ENCODE results near the gene PIBF1. TPM values are rescaled to one million over a fixed set of nuclear protein-coding genes. Genes with fewer than 3 reads are reported as not detected.
"Not testable (repeated sequence)": the region's sequence is repeated elsewhere in the genome, so short reads cannot be mapped to it uniquely, and the experiment has no call there.

The PIBF1 gene
- total RNA-seq, 1 donor from 2014 or later: 32.7 TPM

DNA sequence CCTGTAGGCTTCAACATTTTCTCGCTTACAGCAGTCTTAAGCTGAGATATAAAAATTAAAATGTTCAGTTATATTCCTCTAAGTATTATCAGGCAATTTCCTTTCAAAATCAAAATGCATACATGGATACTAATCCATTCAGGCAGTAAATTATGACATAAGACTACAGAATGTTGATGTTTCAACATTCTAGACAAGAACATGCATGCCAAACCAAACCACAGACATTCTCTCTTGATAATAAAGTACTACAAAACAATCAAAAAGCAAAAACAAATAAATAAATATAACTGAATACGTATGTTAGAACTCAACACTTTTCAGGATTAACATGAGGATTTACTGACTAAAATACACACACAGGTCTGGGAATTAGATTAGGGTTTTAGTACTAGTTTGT is 7.9 kb upstream of the PIBF1 start:
- Mint-ChIP-seq H3K27me3 (no peaks in the 10 kb centered on the region), H3K4me1 (peaks cover 7% of the 10 kb centered on the region), H3K36me3 (ENCODE audit: low read depth) (peaks cover 80% of the 10 kb centered on the region), H3K9me3 (no peaks in the 10 kb centered on the region), H3K27ac (no peak overlapping the region), H3K4me3 (no peak overlapping the region)
- intact Hi-C loops (cut with micrococcal nuclease): loop anchor here (2.0 kb wide), 1 partner anchor 13 kb away; no protein-coding TSS in a partner anchor
- ATAC-seq (ENCODE audit: low read depth): no peak
- TF ChIP-seq, protein P1, sequence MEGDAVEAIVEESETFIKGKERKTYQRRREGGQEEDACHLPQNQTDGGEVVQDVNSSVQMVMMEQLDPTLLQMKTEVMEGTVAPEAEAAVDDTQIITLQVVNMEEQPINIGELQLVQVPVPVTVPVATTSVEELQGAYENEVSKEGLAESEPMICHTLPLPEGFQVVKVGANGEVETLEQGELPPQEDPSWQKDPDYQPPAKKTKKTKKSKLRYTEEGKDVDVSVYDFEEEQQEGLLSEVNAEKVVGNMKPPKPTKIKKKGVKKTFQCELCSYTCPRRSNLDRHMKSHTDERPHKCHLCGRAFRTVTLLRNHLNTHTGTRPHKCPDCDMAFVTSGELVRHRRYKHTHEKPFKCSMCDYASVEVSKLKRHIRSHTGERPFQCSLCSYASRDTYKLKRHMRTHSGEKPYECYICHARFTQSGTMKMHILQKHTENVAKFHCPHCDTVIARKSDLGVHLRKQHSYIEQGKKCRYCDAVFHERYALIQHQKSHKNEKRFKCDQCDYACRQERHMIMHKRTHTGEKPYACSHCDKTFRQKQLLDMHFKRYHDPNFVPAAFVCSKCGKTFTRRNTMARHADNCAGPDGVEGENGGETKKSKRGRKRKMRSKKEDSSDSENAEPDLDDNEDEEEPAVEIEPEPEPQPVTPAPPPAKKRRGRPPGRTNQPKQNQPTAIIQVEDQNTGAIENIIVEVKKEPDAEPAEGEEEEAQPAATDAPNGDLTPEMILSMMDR (IDR thresholded peaks at IDR 0.05): no peak
- POLR2A ChIA-PET: no interaction called here
- DNase-seq: no peak
- CTCF ChIA-PET: no interaction called here

- ATAC-seq (ENCODE audit: low read depth) (no peak), DNase-seq (no peak)
- Mint-ChIP-seq H3K27ac (peak overlapping the region; percentile 98), H3K36me3 (ENCODE audit: low read depth) (peaks cover 48% of the 10 kb centered on the region), H3K27me3 (no peaks in the 10 kb centered on the region), H3K4me1 (peaks cover 48% of the 10 kb centered on the region), H3K9me3 (no peaks in the 10 kb centered on the region), H3K4me3 (peak overlapping the region; percentile 99)
- TF ChIP-seq, protein P1 (IDR thresholded peaks at IDR 0.05): no peak
- ChIA-PET POLR2A (no interaction called here), CTCF (no interaction called here)
- intact Hi-C loops (cut with micrococcal nuclease): loop anchor here (1.0 to 5.0 kb wide), 3 partner anchors 276 to 1505 kb away; no protein-coding TSS in a partner anchor
Observed at GRCh38 chr13:72782717-72783116, 784 bp downstream of the PIBF1 start.

- H3K4me3 Mint-ChIP-seq; CTCF ChIA-PET; POLR2A ChIA-PET; DNase-seq; H3K9me3 Mint-ChIP-seq; H3K27me3 Mint-ChIP-seq; ATAC-seq (ENCODE audit: low read depth); H3K27ac Mint-ChIP-seq: not testable (repeated sequence)
- intact Hi-C loops (cut with micrococcal nuclease): loop anchor here (5.0 kb wide), 2 partner anchors 1353 to 1503 kb away; no protein-coding TSS in a partner anchor
- Mint-ChIP-seq H3K36me3 (ENCODE audit: low read depth) (peaks cover 36% of the 10 kb centered on the region), H3K4me1 (peaks cover 41% of the 10 kb centered on the region)
Observed at GRCh38 chr13:72784679-72785078, 2.7 kb downstream of the PIBF1 start.

- ChIA-PET CTCF (interaction anchor here (1.8 kb wide), 1 partner anchor 19 kb away, joined by 7 read pairs; no protein-coding TSS in a partner anchor), POLR2A (no interaction called here)
- Mint-ChIP-seq H3K27me3 (no peaks in the 10 kb centered on the region), H3K9me3 (no peaks in the 10 kb centered on the region), H3K4me1 (peaks cover 7% of the 10 kb centered on the region), H3K36me3 (ENCODE audit: low read depth) (peaks cover 34% of the 10 kb centered on the region), H3K4me3 (no peak overlapping the region), H3K27ac (no peak overlapping the region)
- TF ChIP-seq, protein P1 (IDR thresholded peaks at IDR 0.05): no peak
- intact Hi-C loops (cut with micrococcal nuclease): no loop called here
- no peak for DNase-seq
- no peak for ATAC-seq (ENCODE audit: low read depth)
Observed at GRCh38 chr13:72788831-72789230, 6.9 kb downstream of the PIBF1 start.

- ChIA-PET POLR2A (no interaction called here), CTCF (no interaction called here)
- Mint-ChIP-seq H3K27me3 (no peaks in the 10 kb centered on the region), H3K4me3 (no peak overlapping the region), H3K36me3 (ENCODE audit: low read depth) (peaks cover 50% of the 10 kb centered on the region), H3K4me1 (peaks cover 3% of the 10 kb centered on the region), H3K27ac (no peak overlapping the region), H3K9me3 (no peaks in the 10 kb centered on the region)
- TF ChIP-seq, protein P1 (IDR thresholded peaks at IDR 0.05): no peak
- DNase-seq (no peak), ATAC-seq (ENCODE audit: low read depth) (no peak)
- intact Hi-C loops (cut with micrococcal nuclease): no loop called here
Observed at GRCh38 chr13:72792640-72793039, 10.7 kb downstream of the PIBF1 start.

DNA sequence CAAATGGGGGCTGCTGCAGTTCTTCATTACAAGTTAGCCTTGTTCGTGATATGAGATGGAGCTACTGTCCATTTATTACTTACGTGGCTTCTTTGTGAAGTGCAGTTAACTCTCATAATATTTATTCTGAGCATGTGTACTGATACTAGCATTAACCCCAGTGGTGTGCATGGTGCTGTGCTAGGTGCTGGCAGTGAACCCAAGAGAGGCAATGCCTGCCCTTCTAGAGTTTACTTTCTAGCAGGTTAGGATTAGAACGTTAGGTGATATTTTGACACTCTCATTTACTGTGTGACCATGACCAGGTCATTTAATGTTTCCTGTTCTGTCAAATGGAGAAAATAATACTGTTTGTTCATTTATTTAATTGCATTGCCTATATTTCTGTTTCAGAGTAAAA is 16.9 kb downstream of the PIBF1 start:
- no peak overlapping the region for H3K27ac Mint-ChIP-seq
- H3K36me3 Mint-ChIP-seq (ENCODE audit: low read depth): peaks cover 69% of the 10 kb centered on the region
- no peaks in the 10 kb centered on the region for H3K9me3 Mint-ChIP-seq
- no peaks in the 10 kb centered on the region for H3K27me3 Mint-ChIP-seq
- intact Hi-C loops (cut with micrococcal nuclease): no loop called here
- DNase-seq (no peak), ATAC-seq (ENCODE audit: low read depth) (no peak)
- TF ChIP-seq, protein P1 (IDR thresholded peaks at IDR 0.05): no peak
- H3K4me1 Mint-ChIP-seq: no peaks in the 10 kb centered on the region
- ChIA-PET POLR2A (no interaction called here), CTCF (no interaction called here)
- H3K4me3 Mint-ChIP-seq: no peak overlapping the region

Data from activated B cell treated with CpG ODN at 0.5 μM for 24 hours (primary cell).